Measurements from ENCODE around the gene LRRC57.

LRRC57 gene

GRCh38 chr15:42549741-42550392, 1.3 kb upstream of the LRRC57 start:
- DNase-seq = no peak

GRCh38 chr15:42549032-42549491, 469 bp upstream of the LRRC57 start:
- DNase-seq = peak; percentile 61

GRCh38 chr15:42547918-42548248, 710 bp downstream of the LRRC57 start:
- peak; percentile 46 for DNase-seq

GRCh38 chr15:42544853-42545629, 3.6 kb downstream of the LRRC57 start:
- no peak for DNase-seq

- no peak for DNase-seq
These were observed 15.3 kb downstream of the LRRC57 start for GRCh38 chr15:42533246-42533645.

GRCh38 chr15:42528970-42529369, 19.6 kb downstream of the LRRC57 start:
- DNase-seq = no peak

- DNase-seq = peak; percentile 3
These were observed 25.3 kb downstream of the LRRC57 start for GRCh38 chr15:42523331-42523730.

- DNase-seq = no peak
These were observed 37.6 kb downstream of the LRRC57 start for GRCh38 chr15:42511007-42511391.

- no peak for DNase-seq
These were observed 38.2 kb downstream of the LRRC57 start for GRCh38 chr15:42510258-42511006.

- no peak for DNase-seq
These were observed 40.3 kb downstream of the LRRC57 start for GRCh38 chr15:42508263-42508690.

- DNase-seq = no peak
These were observed 41.1 kb downstream of the LRRC57 start for GRCh38 chr15:42507514-42507913.

- DNase-seq = no peak
These were observed 44.0 kb downstream of the LRRC57 start for GRCh38 chr15:42504631-42505030.

GRCh38 chr15:42503825-42504224, 44.8 kb downstream of the LRRC57 start:
- no peak for DNase-seq

- DNase-seq = no peak
These were observed 46.1 kb downstream of the LRRC57 start for GRCh38 chr15:42502477-42502876.

GRCh38 chr15:42499858-42500609, 48.6 kb downstream of the LRRC57 start:
- DNase-seq = no peak

GRCh38 chr15:42498212-42499068, 50.2 kb downstream of the LRRC57 start:
- no peak for DNase-seq

- DNase-seq = peak; percentile 88
These were observed 53.0 kb downstream of the LRRC57 start, which contains the start of gene SNAP23 for GRCh38 chr15:42495361-42496212. Gene SNAP23 (plus strand): TSS chr15:42495634. CDS start chr15:42511847, 16,213 bp downstream.

- peak; percentile 24 for DNase-seq
These were observed 53.6 kb downstream of the LRRC57 start for GRCh38 chr15:42494998-42495360.

- no peak for DNase-seq
These were observed 54.9 kb downstream of the LRRC57 start for GRCh38 chr15:42493679-42494078.

- no peak for DNase-seq
These were observed 56.9 kb downstream of the LRRC57 start for GRCh38 chr15:42491539-42492225.
